ENCODE measurements around the gene SLC35B2. TPM values are rescaled to one million over a fixed set of nuclear protein-coding genes. Genes with fewer than 3 reads are reported as not detected.
A peak's percentile ranks its signal among the peaks of the same experiment; 100 is the strongest.

SLC35B2 gene
- total and polyA plus RNA-seq, 11 donors, result 10.2 to 36.7 (median 26.4) TPM

DNA sequence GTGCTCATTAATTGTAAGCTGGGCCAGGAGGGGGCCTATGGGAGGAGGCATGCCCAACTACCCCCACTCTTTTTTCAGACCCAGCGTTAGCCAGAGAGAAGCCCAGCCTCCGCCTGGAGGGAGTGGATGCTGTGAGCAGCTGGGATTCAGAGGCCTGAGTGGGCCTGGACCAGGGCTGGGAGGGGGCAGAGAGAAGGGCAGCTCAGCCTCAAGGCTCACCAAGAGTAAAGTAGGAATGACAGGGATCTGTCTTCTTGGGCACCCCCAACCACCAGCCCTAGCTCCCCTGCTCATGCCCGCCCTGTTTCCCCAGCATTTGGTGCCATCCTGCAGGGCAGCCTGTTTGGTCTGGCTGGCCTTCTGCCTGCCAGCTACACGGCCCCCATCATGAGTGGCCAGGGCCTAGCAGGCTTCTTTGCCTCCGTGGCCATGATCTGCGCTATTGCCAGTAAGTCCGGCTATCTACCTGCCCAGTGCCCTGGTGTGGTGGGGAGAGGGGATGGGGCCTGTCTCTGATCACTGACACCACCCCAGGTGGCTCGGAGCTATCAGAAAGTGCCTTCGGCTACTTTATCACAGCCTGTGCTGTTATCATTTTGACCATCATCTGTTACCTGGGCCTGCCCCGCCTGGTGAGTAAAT lies 27.2 kb downstream of the SLC35B2 start:
- no peak for ATAC-seq
- 69 to 79% (median 73%) methylated on average over 7 to 10 of the region's 10 CpGs for WGBS, 4 donors
- H3K36me3 ChIP-seq, result peaks cover 0 to 54% (median 38%) of the 10 kb centered on the region in 9 donors
- H3K4me3 ChIP-seq, result peak overlapping the region in 4 of 12 donors; percentile 5 to 48 (median 16)
- TF ChIP-seq POLR2A (IDR thresholded peaks at IDR 0.05), result no peak
- TF ChIP-seq, protein P1, sequence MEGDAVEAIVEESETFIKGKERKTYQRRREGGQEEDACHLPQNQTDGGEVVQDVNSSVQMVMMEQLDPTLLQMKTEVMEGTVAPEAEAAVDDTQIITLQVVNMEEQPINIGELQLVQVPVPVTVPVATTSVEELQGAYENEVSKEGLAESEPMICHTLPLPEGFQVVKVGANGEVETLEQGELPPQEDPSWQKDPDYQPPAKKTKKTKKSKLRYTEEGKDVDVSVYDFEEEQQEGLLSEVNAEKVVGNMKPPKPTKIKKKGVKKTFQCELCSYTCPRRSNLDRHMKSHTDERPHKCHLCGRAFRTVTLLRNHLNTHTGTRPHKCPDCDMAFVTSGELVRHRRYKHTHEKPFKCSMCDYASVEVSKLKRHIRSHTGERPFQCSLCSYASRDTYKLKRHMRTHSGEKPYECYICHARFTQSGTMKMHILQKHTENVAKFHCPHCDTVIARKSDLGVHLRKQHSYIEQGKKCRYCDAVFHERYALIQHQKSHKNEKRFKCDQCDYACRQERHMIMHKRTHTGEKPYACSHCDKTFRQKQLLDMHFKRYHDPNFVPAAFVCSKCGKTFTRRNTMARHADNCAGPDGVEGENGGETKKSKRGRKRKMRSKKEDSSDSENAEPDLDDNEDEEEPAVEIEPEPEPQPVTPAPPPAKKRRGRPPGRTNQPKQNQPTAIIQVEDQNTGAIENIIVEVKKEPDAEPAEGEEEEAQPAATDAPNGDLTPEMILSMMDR (IDR thresholded peaks at IDR 0.05), result no peak
- peak overlapping the region; percentile 77 to 99 (median 92) for H3K27ac ChIP-seq
- DNase-seq, result peak in 1 of 5 donors; percentile 23
- peaks cover 6 to 100% (median 75%) of the 10 kb centered on the region in 12 donors for H3K4me1 ChIP-seq
- no peaks in the 10 kb centered on the region for H3K27me3 ChIP-seq
- H3K9me3 ChIP-seq, result no peaks in the 10 kb centered on the region
- intact Hi-C loops (cut with DNase I), result loop anchor here in 5 of 10 donors (5.0 to 10.0 kb wide), 3 partner anchors 133 to 455 kb away; partner anchors contain the start of gene VEGFA (in 1 of the 5)

DNA sequence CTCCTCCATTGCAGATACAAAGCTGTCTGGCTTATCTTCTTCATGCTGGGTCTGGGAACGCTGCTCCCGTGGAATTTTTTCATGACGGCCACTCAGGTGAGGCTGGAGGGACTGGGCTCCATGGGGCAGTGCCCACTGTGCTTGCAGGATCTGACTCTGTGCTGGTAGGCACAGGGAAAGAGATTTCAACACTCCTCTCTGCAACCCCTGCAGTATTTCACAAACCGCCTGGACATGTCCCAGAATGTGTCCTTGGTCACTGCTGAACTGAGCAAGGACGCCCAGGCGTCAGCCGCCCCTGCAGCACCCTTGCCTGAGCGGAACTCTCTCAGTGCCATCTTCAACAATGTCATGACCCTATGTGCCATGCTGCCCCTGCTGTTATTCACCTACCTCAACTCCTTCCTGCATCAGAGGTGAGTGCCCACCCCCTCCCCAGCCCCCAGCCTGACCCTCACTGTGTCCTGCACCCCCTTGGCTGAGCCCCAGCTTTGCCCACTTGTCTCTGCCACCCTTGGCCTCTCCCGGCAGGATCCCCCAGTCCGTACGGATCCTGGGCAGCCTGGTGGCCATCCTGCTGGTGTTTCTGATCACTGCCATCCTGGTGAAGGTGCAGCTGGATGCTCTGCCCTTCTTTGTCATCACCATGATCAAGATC lies 27.8 kb downstream of the SLC35B2 start:
- Histone ChIP-seq H3K27ac (peak overlapping the region; percentile 81 to 99 (median 92)), H3K27me3 (no peaks in the 10 kb centered on the region), H3K4me1 (peaks cover 4 to 100% (median 74%) of the 10 kb centered on the region in 12 donors), H3K4me3 (peak overlapping the region in 5 of 12 donors; percentile 5 to 55 (median 38)), H3K9me3 (no peaks in the 10 kb centered on the region), H3K36me3 (peaks cover 0 to 54% (median 38%) of the 10 kb centered on the region in 9 donors)
- ATAC-seq (peak; percentile 58 to 70 (median 62)), DNase-seq (peak in 4 of 5 donors; percentile 52 to 86 (median 72))
- intact Hi-C loops (cut with DNase I), result loop anchor here in 5 of 10 donors (5.0 to 10.0 kb wide), 3 partner anchors 132 to 455 kb away; partner anchors contain the start of gene VEGFA (in 1 of the 5)
- TF ChIP-seq, protein P1 (IDR thresholded peaks at IDR 0.05), result no peak
- peak in 1 of 2 donors; percentile 32 for TF ChIP-seq POLR2A (IDR thresholded peaks at IDR 0.05)
- WGBS, 4 donors, result 42 to 61% (median 53%) methylated on average over 11 of the region's 11 CpGs

DNA sequence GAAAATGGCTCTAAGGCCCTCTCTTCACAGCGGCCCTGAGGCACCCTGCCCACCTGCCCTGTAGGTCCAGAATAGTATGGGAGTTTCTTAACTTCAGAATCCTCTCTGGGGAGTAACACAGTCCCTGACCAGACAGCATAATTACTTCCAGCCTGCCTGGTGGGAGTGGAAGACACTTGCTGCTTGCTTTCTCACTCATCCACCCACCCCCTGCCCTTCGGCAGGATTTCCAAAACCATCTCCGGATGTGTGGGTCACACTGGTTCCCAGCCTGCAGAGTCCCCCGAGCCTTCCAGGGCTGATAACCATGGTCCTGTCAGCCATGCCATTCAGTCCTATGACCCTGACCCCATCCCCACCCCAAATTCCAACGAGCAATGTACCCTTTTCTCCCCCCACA lies 28.5 kb downstream of the SLC35B2 start:
- WGBS, 4 donors, result 32 to 52% (median 44%) methylated on average over 5 of the region's 5 CpGs
- peak overlapping the region; percentile 81 to 99 (median 92) for H3K27ac ChIP-seq
- intact Hi-C loops (cut with DNase I), result no loop called here
- no peak for DNase-seq
- H3K4me3 ChIP-seq, result peak overlapping the region in 6 of 12 donors; percentile 4 to 56 (median 49)
- peaks cover 6 to 100% (median 74%) of the 10 kb centered on the region in 12 donors for H3K4me1 ChIP-seq
- no peaks in the 10 kb centered on the region for H3K9me3 ChIP-seq
- H3K27me3 ChIP-seq, result no peaks in the 10 kb centered on the region
- no peak for ATAC-seq
- H3K36me3 ChIP-seq, result peaks cover 0 to 52% (median 38%) of the 10 kb centered on the region in 9 donors
- no peak for TF ChIP-seq POLR2A (IDR thresholded peaks at IDR 0.05)
- TF ChIP-seq, protein P1 (IDR thresholded peaks at IDR 0.05), result no peak

DNA sequence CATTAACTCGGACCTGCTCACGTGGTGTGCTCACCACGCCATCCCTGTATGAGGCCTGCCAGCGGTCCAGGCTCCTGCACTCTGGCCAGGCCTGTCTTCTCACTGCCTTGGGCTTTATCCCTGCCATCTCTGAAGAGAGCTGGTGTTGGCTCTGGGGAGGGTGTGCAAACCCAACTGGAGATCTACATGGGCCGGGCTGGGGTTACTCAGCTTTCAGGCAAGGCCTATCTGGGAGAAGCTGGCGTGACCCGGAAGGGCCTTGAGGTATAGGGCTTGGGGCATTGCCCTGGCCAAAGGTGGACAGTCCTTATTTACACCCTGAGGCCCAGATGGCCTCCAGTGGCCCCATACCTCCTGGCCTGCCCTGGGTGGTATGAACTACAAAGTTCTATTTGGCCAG lies 28.9 kb downstream of the SLC35B2 start:
- intact Hi-C loops (cut with DNase I), result no loop called here
- no peaks in the 10 kb centered on the region for H3K27me3 ChIP-seq
- TF ChIP-seq, protein P1 (IDR thresholded peaks at IDR 0.05), result no peak
- TF ChIP-seq POLR2A (IDR thresholded peaks at IDR 0.05), result no peak
- 29 to 81% (median 57%) methylated on average over 3 to 7 of the region's 7 CpGs for WGBS, 4 donors
- H3K27ac ChIP-seq, result peak overlapping the region; percentile 81 to 99 (median 92)
- peaks cover 0 to 48% (median 38%) of the 10 kb centered on the region in 9 donors for H3K36me3 ChIP-seq
- no peaks in the 10 kb centered on the region for H3K9me3 ChIP-seq
- DNase-seq (peak in 1 of 5 donors; percentile 30), ATAC-seq (peak in 1 of 4 donors; percentile 1)
- H3K4me1 ChIP-seq, result peaks cover 6 to 100% (median 71%) of the 10 kb centered on the region in 12 donors
- peak overlapping the region in 7 of 12 donors; percentile 31 to 56 (median 48) for H3K4me3 ChIP-seq
